HG02623 (cell line): ENCODE measurements around the gene ADGRA1.
"Not testable (repeated sequence)": the region's sequence is repeated elsewhere in the genome, so short reads cannot be mapped to it uniquely, and the experiment has no call there.

Source experiments
- ATAC-seq: cut with Tn5 transposase; IDR thresholded peaks from one replicate; pipeline ENCODE4 v1.9.1; 2021; ENCODE audit warnings: moderate library complexity; ENCODE audit not compliant: unreplicated experiment

ADGRA1 gene

GRCh38 chr10:133110133-133110532, 22.4 kb downstream of the ADGRA1 start:
- ATAC-seq: no peak

GRCh38 chr10:133110609-133111275, 23.0 kb downstream of the ADGRA1 start:
- no peak for ATAC-seq

- ATAC-seq: not testable (repeated sequence)
Observed at GRCh38 chr10:133111640-133112039, 23.9 kb downstream of the ADGRA1 start.

GRCh38 chr10:133113146-133113830, 25.6 kb downstream of the ADGRA1 start:
- no peak for ATAC-seq

- ATAC-seq: no peak
Observed at GRCh38 chr10:133113847-133114246, 26.1 kb downstream of the ADGRA1 start.

GRCh38 chr10:133114251-133114650, 26.5 kb downstream of the ADGRA1 start:
- no peak for ATAC-seq

GRCh38 chr10:133114726-133115452, 27.2 kb downstream of the ADGRA1 start:
- no peak for ATAC-seq

- ATAC-seq: no peak
Observed at GRCh38 chr10:133115453-133115842, 27.7 kb downstream of the ADGRA1 start.

GRCh38 chr10:133115976-133116375, 28.3 kb downstream of the ADGRA1 start:
- no peak for ATAC-seq

GRCh38 chr10:133116455-133116854, 28.7 kb downstream of the ADGRA1 start:
- ATAC-seq: no peak

- no peak for ATAC-seq
Observed at GRCh38 chr10:133117036-133117687, 29.4 kb downstream of the ADGRA1 start.

GRCh38 chr10:133117688-133118071, 30.0 kb downstream of the ADGRA1 start:
- ATAC-seq: no peak

GRCh38 chr10:133121479-133121878, 33.8 kb downstream of the ADGRA1 start:
- ATAC-seq: no peak

- ATAC-seq: no peak
Observed at GRCh38 chr10:133122171-133122935, 34.6 kb downstream of the ADGRA1 start.

- no peak for ATAC-seq
Observed at GRCh38 chr10:133123050-133123745, 35.5 kb downstream of the ADGRA1 start.

GRCh38 chr10:133123746-133124356, 36.1 kb downstream of the ADGRA1 start:
- no peak for ATAC-seq

GRCh38 chr10:133124357-133125211, 36.9 kb downstream of the ADGRA1 start:
- ATAC-seq: no peak

- ATAC-seq: no peak
Observed at GRCh38 chr10:133125901-133126300, 38.2 kb downstream of the ADGRA1 start.
